ENCODE data around the gene PGAP3. TPM values are rescaled to one million over a fixed set of nuclear protein-coding genes. Genes with fewer than 3 reads are reported as not detected.

Gene PGAP3
- total and polyA plus RNA-seq, 2 of the 4 experiments (the other 2 are of a cell fraction), result 4.3 to 9.8 TPM

DNA sequence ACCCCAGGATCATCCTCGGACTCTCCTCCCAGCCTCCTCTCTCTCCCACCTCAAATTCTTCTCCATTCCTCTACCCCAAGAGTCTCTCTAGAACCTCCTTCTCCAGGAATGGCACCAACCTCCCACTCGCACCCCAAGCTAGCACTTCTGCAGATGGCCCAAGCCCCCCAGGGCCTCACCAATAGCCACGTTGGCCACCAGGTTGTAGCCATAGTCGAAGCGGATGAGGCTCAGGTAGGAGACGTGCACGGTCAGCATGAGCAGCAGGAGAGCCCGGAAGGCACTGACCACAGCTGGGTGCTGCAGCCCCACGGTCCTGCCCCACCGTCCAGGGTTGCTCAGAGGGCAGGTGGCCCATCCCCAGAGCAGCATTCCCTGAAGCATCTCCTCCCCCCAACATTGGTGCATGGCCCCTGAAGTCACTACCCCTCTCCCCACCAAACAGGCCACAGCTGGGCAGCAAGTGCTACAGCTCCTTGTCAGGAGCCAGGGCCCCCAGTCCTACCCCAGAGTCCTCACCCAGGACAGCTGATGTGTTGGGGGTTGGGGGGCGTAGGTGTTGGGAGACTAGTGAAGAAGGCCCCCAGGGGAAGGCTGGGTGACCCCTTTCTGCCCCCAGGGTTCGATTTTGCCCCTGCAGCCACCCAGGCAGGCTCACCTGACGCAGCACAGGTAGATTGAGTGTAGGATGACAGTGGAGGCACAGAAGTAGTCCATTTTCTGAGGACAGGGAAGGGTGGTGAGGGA lies 14.3 kb downstream of the PGAP3 start:
- peaks cover 7% of the 10 kb centered on the region; the same call in 1 of the 2 replicates for H3K9me1 ChIP-seq (ENCODE audit: insufficient read depth, low read length)
- no peaks in the 10 kb centered on the region for H3K9me3 ChIP-seq (ENCODE audit: control insufficient read depth, insufficient read depth, low read length)
- H3K4ac ChIP-seq (ENCODE audit: low read depth, low read length), result no peak overlapping the region
- WGBS, 2 experiments (ENCODE audit: extremely low coverage in 2 of 2, insufficient read length in 1 of 2), result 71% methylated on average over 10 of the region's 13 CpGs; no CpG with 5 or more reads in 1 of the 2 experiments
- H2BK120ac ChIP-seq (ENCODE audit: low read depth, low read length), result no peak overlapping the region
- no peak overlapping the region for H3K56ac ChIP-seq (ENCODE audit: extremely low read depth, insufficient read depth, low read length)
- H2BK5ac ChIP-seq (ENCODE audit: low read depth, low read length, poor library complexity, severe bottlenecking), result no peak overlapping the region
- H3K9ac ChIP-seq (ENCODE audit: low read depth, low read length), result no peak overlapping the region
- no peak overlapping the region for H4K91ac ChIP-seq (ENCODE audit: insufficient read depth, low read depth, low read length)
- ATAC-seq (ENCODE audit: low read depth) (no peak), DNase-seq (no peak)
- H3K18ac ChIP-seq (ENCODE audit: low read depth, low read length), result no peak overlapping the region
- no peak overlapping the region for H3K14ac ChIP-seq (replicated peaks; ENCODE audit: low read depth, low read length)
- intact Hi-C loops (cut with micrococcal nuclease), result no loop called here
- no peak overlapping the region for H2AK5ac ChIP-seq (ENCODE audit: low read depth, low read length)
- no peak overlapping the region for H3K4me2 ChIP-seq (ENCODE audit: low read depth, low read length)
- no peak for TF ChIP-seq MXI1 (IDR thresholded peaks at IDR 0.05; ENCODE audit: borderline replicate concordance, low read depth, low read length)
- no peak for TF ChIP-seq CEBPB (IDR thresholded peaks at IDR 0.05; ENCODE audit: low read depth, low read length)
- no peak for TF ChIP-seq MAFK (IDR thresholded peaks at IDR 0.05; ENCODE audit: low read depth, low read length)
- TF ChIP-seq RFX5 (IDR thresholded peaks at IDR 0.05; ENCODE audit: low read depth, low read length), result no peak
- no peak for TF ChIP-seq USF2 (IDR thresholded peaks at IDR 0.05; ENCODE audit: low read depth, low read length)
- H4K8ac ChIP-seq (ENCODE audit: low read depth in 2 of 2, low read length in 2 of 2), result no peak overlapping the region
- H3K23ac ChIP-seq (ENCODE audit: low read depth, low read length), result no peak overlapping the region
- peaks cover 10% of the 10 kb centered on the region for H3K4me1 ChIP-seq (ENCODE audit: control insufficient read depth, insufficient read depth, low read length)
- BruUV-seq (replicated peaks), result no TSS peak
- no peak overlapping the region for H4K5ac ChIP-seq (ENCODE audit: low read depth, low read length)
- POLR2A ChIA-PET (ENCODE audit: unreplicated experiment), result no interaction called here
- no peaks in the 10 kb centered on the region for H4K20me1 ChIP-seq (ENCODE audit: insufficient read depth, low read length)
- in situ Hi-C loops (cut with MboI; ENCODE audit: low sequenced_read_pairs), result no loop called here
- H3K79me1 ChIP-seq (ENCODE audit: low read depth in 1 of 2, low read length in 2 of 2), result no peaks in the 10 kb centered on the region
- CTCF ChIA-PET, result no interaction called here
- H2BK15ac ChIP-seq (ENCODE audit: low read depth, low read length), result no peak overlapping the region
- H3K4me3 ChIP-seq (ENCODE audit: insufficient read depth, low read depth, low read length), result no peak overlapping the region
- H2BK20ac ChIP-seq (ENCODE audit: low read depth, low read length), result no peak overlapping the region
- no peak overlapping the region for H3K27ac ChIP-seq (ENCODE audit: insufficient read depth, low read length)
- dilution Hi-C loops (cut with HindIII; ENCODE audit: low sequenced_read_pairs, unreplicated experiment), result no loop called here
- H3K27me3 ChIP-seq (ENCODE audit: control insufficient read depth, insufficient read depth, low read length), result peaks cover 32% of the 10 kb centered on the region
- peaks cover 4% of the 10 kb centered on the region; the same call in 1 of the 2 replicates for H3K36me3 ChIP-seq (ENCODE audit: control insufficient read depth, insufficient read depth, low read length)
- no peak overlapping the region for H2AK9ac ChIP-seq (replicated peaks; ENCODE audit: low read depth, low read length, poor library complexity)
- no peak overlapping the region for H2AFZ ChIP-seq (replicated peaks; ENCODE audit: low read length, poor library complexity)

Measured in IMR-90 (cell line).